Uterus (tissue), 4 donors: Measurements from ENCODE around the gene TRAF2. TPM values are rescaled to one million over a fixed set of nuclear protein-coding genes. Genes with fewer than 3 reads are reported as not detected.

ENCODE experiments used
- DNase-seq, 2 donors: peaks; one replicate each; pipeline ENCODE4 v3.0.0-alpha.2; 2019 to 2020
- H3K27ac ChIP-seq, 2 donors: fragments of 200-600 bp; sonication (generic); 1 replicate in 1 of 2; 2 replicates in 1 of 2; pipeline ENCODE4 v1.5.1; 2016 to 2018
- H3K27me3 ChIP-seq, 2 donors: fragments of 200-600 bp; sonication (generic); one replicate each; pipeline ENCODE4 v1.5.1; 2018 to 2019; ENCODE audit warnings: control low read depth in 1 of 2
- H3K36me3 ChIP-seq, 2 donors: fragments of 200-600 bp; sonication (generic); one replicate each; pipeline ENCODE4 v1.5.1; 2019; ENCODE audit warnings: control low read depth in 1 of 2
- H3K4me1 ChIP-seq, 2 donors: fragments of 200-600 bp; sonication (generic); one replicate each; pipeline ENCODE4 v1.5.1; 2018 to 2019; ENCODE audit warnings: control low read depth in 1 of 2
- H3K4me3 ChIP-seq, 2 donors: fragments of 200-600 bp; sonication (generic); 1 replicate in 1 of 2; 2 replicates in 1 of 2; pipeline ENCODE4 v1.5.1; 2018 to 2019; ENCODE audit warnings: mild to moderate bottlenecking in 1 of 2
- H3K9me3 ChIP-seq, 2 donors: fragments of 200-600 bp; sonication (generic); one replicate each; pipeline ENCODE4 v1.5.1; 2019; ENCODE audit warnings: control low read depth in 1 of 2
- POLR2A ChIP-seq, 2 donors: fragments of 450-650 bp; IDR thresholded peaks; one replicate each; pipeline ENCODE4 v1.6.1; 2016; ENCODE audit warnings: antibody characterized with exemption in 2 of 2, mild to moderate bottlenecking in 1 of 2, moderate library complexity in 1 of 2
- intact Hi-C: fragments of 100-400 bp; cut with DNase I; formaldehyde crosslinking; loops from one replicate; pipeline ENCODE4 v1.15.1; 2023; ENCODE audit warnings: low total_unique reads
- total RNA-seq, 4 donors: library from RNA; depleted of rRNA in 3 of 4; stranded (reverse); fragments of >200 nt in 3 of 4; gene quantifications; one replicate each; pipeline versions ENCODE4 v1.1.0 to v1.2.4, GENCODE V29; 2014 to 2023
- TF ChIP-seq, protein P1 (sequence below), 4 experiments: fragments of 200-600 bp in 2 of 4; fragments of 450-650 bp in 2 of 4; sonication (generic) in 2 of 4; IDR thresholded peaks; one replicate each; pipeline ENCODE4 v1.5.1; 2016 to 2019; ENCODE audit warnings: antibody characterized with exemption in 4 of 4, mild to moderate bottlenecking in 2 of 4, moderate library complexity in 1 of 4
- donor health status: DM: yes; HTN: yes; CAD: no.

Gene TRAF2
- total RNA-seq, 4 donors from 2014 or later = 0.88 to 22.1 (median 11.9) TPM

- intact Hi-C loops = no loop called here
- no peaks in the 10 kb centered on the region for H3K9me3 ChIP-seq
- H3K27ac ChIP-seq = no peak overlapping the region
- peak in 1 of 2 donors; percentile 13 for DNase-seq
- no peaks in the 10 kb centered on the region for H3K27me3 ChIP-seq
- no peaks in the 10 kb centered on the region for H3K36me3 ChIP-seq
- no peak overlapping the region for H3K4me3 ChIP-seq
- H3K4me1 ChIP-seq = peaks cover 0 to 9% of the 10 kb centered on the region in 2 donors
- no peak for TF ChIP-seq POLR2A (IDR thresholded peaks at IDR 0.05)
- TF ChIP-seq, protein P1, sequence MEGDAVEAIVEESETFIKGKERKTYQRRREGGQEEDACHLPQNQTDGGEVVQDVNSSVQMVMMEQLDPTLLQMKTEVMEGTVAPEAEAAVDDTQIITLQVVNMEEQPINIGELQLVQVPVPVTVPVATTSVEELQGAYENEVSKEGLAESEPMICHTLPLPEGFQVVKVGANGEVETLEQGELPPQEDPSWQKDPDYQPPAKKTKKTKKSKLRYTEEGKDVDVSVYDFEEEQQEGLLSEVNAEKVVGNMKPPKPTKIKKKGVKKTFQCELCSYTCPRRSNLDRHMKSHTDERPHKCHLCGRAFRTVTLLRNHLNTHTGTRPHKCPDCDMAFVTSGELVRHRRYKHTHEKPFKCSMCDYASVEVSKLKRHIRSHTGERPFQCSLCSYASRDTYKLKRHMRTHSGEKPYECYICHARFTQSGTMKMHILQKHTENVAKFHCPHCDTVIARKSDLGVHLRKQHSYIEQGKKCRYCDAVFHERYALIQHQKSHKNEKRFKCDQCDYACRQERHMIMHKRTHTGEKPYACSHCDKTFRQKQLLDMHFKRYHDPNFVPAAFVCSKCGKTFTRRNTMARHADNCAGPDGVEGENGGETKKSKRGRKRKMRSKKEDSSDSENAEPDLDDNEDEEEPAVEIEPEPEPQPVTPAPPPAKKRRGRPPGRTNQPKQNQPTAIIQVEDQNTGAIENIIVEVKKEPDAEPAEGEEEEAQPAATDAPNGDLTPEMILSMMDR (IDR thresholded peaks at IDR 0.05) = no peak
These were observed 54.4 kb downstream of the TRAF2 start for GRCh38 chr9:136940526-136941230.

- DNase-seq = peak in 1 of 2 donors; percentile 16
These were observed 55.2 kb downstream of the TRAF2 start for GRCh38 chr9:136941231-136942111.

DNA sequence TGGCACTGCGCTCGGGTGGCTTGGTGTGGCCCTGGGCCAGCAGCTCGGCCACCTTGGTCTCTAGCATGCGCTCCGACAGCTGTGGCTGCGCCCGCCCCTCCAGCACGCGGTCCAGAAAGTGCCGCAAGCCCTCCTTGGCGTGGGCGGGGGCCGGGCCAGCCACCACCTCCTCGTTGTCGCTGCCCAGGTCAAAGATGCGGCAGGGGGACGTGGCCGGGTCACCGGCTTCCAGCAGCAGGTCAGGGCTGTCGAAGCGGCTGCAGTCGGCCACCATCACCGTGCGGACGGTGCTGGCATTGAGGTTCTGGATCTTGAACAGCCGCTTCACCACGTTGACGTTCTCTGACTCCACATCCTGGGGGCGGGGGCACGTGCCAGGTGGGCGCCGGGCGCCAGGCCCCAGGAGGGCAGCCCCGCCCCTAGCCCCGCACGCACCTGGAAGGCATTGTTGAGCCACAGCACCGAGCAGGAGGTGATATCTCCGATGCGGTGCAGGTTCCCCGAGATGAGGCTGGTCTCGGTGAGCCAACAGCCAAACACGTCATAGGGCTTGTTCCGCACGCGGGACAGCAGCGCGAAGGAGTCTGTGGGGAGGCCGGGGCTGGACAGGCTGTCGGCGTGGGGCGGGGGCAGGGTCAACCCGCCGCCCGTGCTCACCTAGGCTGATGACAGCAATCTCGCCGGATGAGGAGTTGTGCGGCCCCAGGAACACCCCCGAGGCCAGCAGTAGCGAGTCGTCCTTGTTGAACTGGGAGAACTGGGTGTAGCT lies 56.0 kb downstream of the TRAF2 start:
- Histone ChIP-seq H3K27me3 (no peaks in the 10 kb centered on the region), H3K4me1 (peaks cover 0 to 9% of the 10 kb centered on the region in 2 donors), H3K9me3 (no peaks in the 10 kb centered on the region), H3K36me3 (no peaks in the 10 kb centered on the region), H3K27ac (no peak overlapping the region), H3K4me3 (no peak overlapping the region)
- TF ChIP-seq, protein P1 (IDR thresholded peaks at IDR 0.05) = no peak
- TF ChIP-seq POLR2A (IDR thresholded peaks at IDR 0.05) = no peak
- intact Hi-C loops = no loop called here
- DNase-seq = peak in 1 of 2 donors; percentile 19

More at GRCh38 chr9:136941231-136942111, 55.2 kb downstream of the TRAF2 start:
- TF ChIP-seq, protein P1 (IDR thresholded peaks at IDR 0.05) = no peak
- no peak for TF ChIP-seq POLR2A (IDR thresholded peaks at IDR 0.05)
- Histone ChIP-seq H3K9me3 (no peaks in the 10 kb centered on the region), H3K27me3 (no peaks in the 10 kb centered on the region), H3K27ac (no peak overlapping the region), H3K4me1 (peaks cover 0 to 9% of the 10 kb centered on the region in 2 donors), H3K36me3 (no peaks in the 10 kb centered on the region), H3K4me3 (no peak overlapping the region)
- intact Hi-C loops = no loop called here

DNA sequence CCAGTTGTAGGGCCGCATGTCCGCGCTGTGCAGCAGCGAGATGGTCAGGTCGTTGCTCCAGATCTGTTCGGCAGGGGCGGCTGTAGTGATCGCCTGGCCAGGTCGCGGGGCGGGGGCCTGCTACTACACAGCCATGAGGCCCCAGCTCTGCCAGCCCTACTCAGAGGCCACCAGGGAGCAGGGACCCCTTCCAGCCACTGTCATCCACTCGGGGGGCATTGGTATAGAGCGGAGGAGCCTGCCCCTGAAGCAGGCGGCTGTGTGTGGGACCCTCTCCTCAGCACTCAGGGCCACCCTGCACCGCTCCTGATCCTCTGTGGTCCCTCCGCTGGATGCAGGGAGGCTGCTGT lies 56.5 kb downstream of the TRAF2 start:
- Histone ChIP-seq H3K27me3 (no peaks in the 10 kb centered on the region), H3K9me3 (no peaks in the 10 kb centered on the region), H3K36me3 (no peaks in the 10 kb centered on the region), H3K4me3 (peak overlapping the region in 1 of 2 donors; percentile 84), H3K27ac (no peak overlapping the region), H3K4me1 (peaks cover 0 to 9% of the 10 kb centered on the region in 2 donors)
- intact Hi-C loops = no loop called here
- TF ChIP-seq, protein P1 (IDR thresholded peaks at IDR 0.05) = no peak
- TF ChIP-seq POLR2A (IDR thresholded peaks at IDR 0.05) = no peak
- DNase-seq = peak in 1 of 2 donors; percentile 18
